ENCODE results near the gene SULT1C3. TPM values are rescaled to one million over a fixed set of nuclear protein-coding genes. Genes with fewer than 3 reads are reported as not detected.

Gene SULT1C3
- total and polyA plus RNA-seq, 2 of the 4 experiments (the other 2 are of a cell fraction): not detected

GRCh38 chr2:108228537-108228936, 11.2 kb upstream of the SULT1C3 start:
- no peaks in the 10 kb centered on the region for H3K79me1 ChIP-seq (ENCODE audit: low read depth in 1 of 2, low read length in 2 of 2)
- no peak overlapping the region for H3K4me2 ChIP-seq (ENCODE audit: low read depth, low read length)
- H2BK15ac ChIP-seq (ENCODE audit: low read depth, low read length): no peak overlapping the region
- H4K8ac ChIP-seq (ENCODE audit: low read depth in 2 of 2, low read length in 2 of 2): no peak overlapping the region
- H2BK5ac ChIP-seq (ENCODE audit: low read depth, low read length, poor library complexity, severe bottlenecking): no peak overlapping the region
- H2BK20ac ChIP-seq (ENCODE audit: low read depth, low read length): no peak overlapping the region
- WGBS, 2 experiments (ENCODE audit: extremely low coverage in 2 of 2, insufficient read length in 1 of 2): no CpG with 5 or more reads among the region's 1 CpG
- H3K56ac ChIP-seq (ENCODE audit: extremely low read depth, insufficient read depth, low read length): no peak overlapping the region
- no TSS peak for BruUV-seq (replicated peaks)
- H3K14ac ChIP-seq (replicated peaks; ENCODE audit: low read depth, low read length): no peak overlapping the region
- H4K20me1 ChIP-seq (ENCODE audit: insufficient read depth, low read length): no peaks in the 10 kb centered on the region
- H3K4ac ChIP-seq (ENCODE audit: low read depth, low read length): no peak overlapping the region
- no peak overlapping the region for H3K18ac ChIP-seq (ENCODE audit: low read depth, low read length)
- POLR2A ChIA-PET (ENCODE audit: unreplicated experiment): no interaction called here
- peaks cover 2% of the 10 kb centered on the region; the same call in 1 of the 2 replicates for H3K27me3 ChIP-seq (ENCODE audit: control insufficient read depth, insufficient read depth, low read length)
- no peak overlapping the region for H3K4me3 ChIP-seq (ENCODE audit: insufficient read depth, low read depth, low read length)
- H2AK9ac ChIP-seq (replicated peaks; ENCODE audit: low read depth, low read length, poor library complexity): no peak overlapping the region
- no peak overlapping the region for H3K23ac ChIP-seq (ENCODE audit: low read depth, low read length)
- in situ Hi-C loops (cut with MboI; ENCODE audit: low sequenced_read_pairs) (no loop called here), intact Hi-C loops (cut with micrococcal nuclease) (no loop called here), dilution Hi-C loops (cut with HindIII; ENCODE audit: low sequenced_read_pairs, unreplicated experiment) (no loop called here)
- H4K5ac ChIP-seq (ENCODE audit: low read depth, low read length): no peak overlapping the region
- no peaks in the 10 kb centered on the region for H3K4me1 ChIP-seq (ENCODE audit: control insufficient read depth, insufficient read depth, low read length)
- H2AFZ ChIP-seq (replicated peaks; ENCODE audit: low read length, poor library complexity): no peak overlapping the region
- H4K91ac ChIP-seq (ENCODE audit: insufficient read depth, low read depth, low read length): no peak overlapping the region
- no peak overlapping the region for H3K27ac ChIP-seq (ENCODE audit: insufficient read depth, low read length)
- peaks cover 2% of the 10 kb centered on the region for H3K9me3 ChIP-seq (ENCODE audit: control insufficient read depth, insufficient read depth, low read length)
- H2BK120ac ChIP-seq (ENCODE audit: low read depth, low read length): no peak overlapping the region
- no peaks in the 10 kb centered on the region for H3K36me3 ChIP-seq (ENCODE audit: control insufficient read depth, insufficient read depth, low read length)
- H2AK5ac ChIP-seq (ENCODE audit: low read depth, low read length): no peak overlapping the region
- DNase-seq (no peak), ATAC-seq (ENCODE audit: low read depth) (no peak)
- no peak for TF ChIP-seq ELK1 (IDR thresholded peaks at IDR 0.05; ENCODE audit: borderline replicate concordance, low read depth, low read length)
- no peak for TF ChIP-seq RFX5 (IDR thresholded peaks at IDR 0.05; ENCODE audit: low read depth, low read length)
- no peak for TF ChIP-seq SMC3 (IDR thresholded peaks at IDR 0.05; ENCODE audit: low read depth, low read length)
- TF ChIP-seq MAZ (IDR thresholded peaks at IDR 0.05; ENCODE audit: borderline replicate concordance, low read depth, low read length): no peak
- TF ChIP-seq USF2 (IDR thresholded peaks at IDR 0.05; ENCODE audit: low read depth, low read length): no peak
- no peak for TF ChIP-seq CTCF (conservative IDR thresholded peaks at IDR 0.05; ENCODE audit: low read depth, low read length)
- TF ChIP-seq BHLHE40 (IDR thresholded peaks at IDR 0.05; ENCODE audit: low read depth, low read length): no peak
- no peak for TF ChIP-seq CEBPB (IDR thresholded peaks at IDR 0.05; ENCODE audit: low read depth, low read length)
- TF ChIP-seq MXI1 (IDR thresholded peaks at IDR 0.05; ENCODE audit: borderline replicate concordance, low read depth, low read length): no peak
- CTCF ChIA-PET: no interaction called here
- H3K9ac ChIP-seq (ENCODE audit: low read depth, low read length): no peak overlapping the region
- H3K9me1 ChIP-seq (ENCODE audit: insufficient read depth, low read length): no peaks in the 10 kb centered on the region

Measured in IMR-90 (cell line).